ENCODE measurements around the gene OPN1MW2. TPM values are rescaled to one million over a fixed set of nuclear protein-coding genes. Genes with fewer than 3 reads are reported as not detected.
"Not testable (repeated sequence)": the region's sequence is repeated elsewhere in the genome, so short reads cannot be mapped to it uniquely, and the experiment has no call there.

OPN1MW2 gene
- not detected for total RNA-seq

- POLR2A ChIA-PET: not testable (repeated sequence)
Observed at GRCh38 chrX:154219456-154219855, at the start of gene OPN1MW2. OPN1MW2 (plus strand) TSS chrX:154219756; CDS start chrX:154219816, 60 bp downstream.

GRCh38 chrX:154172535-154172943, 47.0 kb upstream of the OPN1MW2 start:
- CTCF ChIA-PET, POLR2A ChIA-PET: not testable (repeated sequence)

More at GRCh38 chrX:154219456-154219855, at the start of gene OPN1MW2:
- CTCF ChIA-PET: not testable (repeated sequence)

GRCh38 chrX:154174356-154174755, 45.2 kb upstream of the OPN1MW2 start:
- POLR2A ChIA-PET, CTCF ChIA-PET: not testable (repeated sequence)

- CTCF ChIA-PET, POLR2A ChIA-PET: not testable (repeated sequence)
Observed at GRCh38 chrX:154182296-154182695, 37.3 kb upstream of the OPN1MW2 start, which contains the start of gene OPN1MW. OPN1MW (plus strand) TSS chrX:154182596; CDS start chrX:154182678, 82 bp downstream.

GRCh38 chrX:154183794-154184193, 35.8 kb upstream of the OPN1MW2 start:
- POLR2A ChIA-PET, CTCF ChIA-PET: not testable (repeated sequence)

- CTCF ChIA-PET, POLR2A ChIA-PET: not testable (repeated sequence)
Observed at GRCh38 chrX:154192846-154193245, 26.7 kb upstream of the OPN1MW2 start.

GRCh38 chrX:154194316-154194715, 25.2 kb upstream of the OPN1MW2 start:
- CTCF ChIA-PET, POLR2A ChIA-PET: not testable (repeated sequence)

- CTCF ChIA-PET, POLR2A ChIA-PET: not testable (repeated sequence)
Observed at GRCh38 chrX:154196466-154196865, 23.1 kb upstream of the OPN1MW2 start.

GRCh38 chrX:154209670-154210418, 9.7 kb upstream of the OPN1MW2 start:
- CTCF ChIA-PET: not testable (repeated sequence)
- POLR2A ChIA-PET: interaction anchor here (0.6 kb wide), 1 partner anchor 666 kb away, joined by 5 read pairs; no protein-coding TSS in a partner anchor

- POLR2A ChIA-PET, CTCF ChIA-PET: not testable (repeated sequence)
Observed at GRCh38 chrX:154211057-154211456, 8.5 kb upstream of the OPN1MW2 start.

- POLR2A ChIA-PET, CTCF ChIA-PET: not testable (repeated sequence)
Observed at GRCh38 chrX:154211499-154211898, 8.1 kb upstream of the OPN1MW2 start.

- POLR2A ChIA-PET, CTCF ChIA-PET: not testable (repeated sequence)
Observed at GRCh38 chrX:154225292-154225691, 5.7 kb downstream of the OPN1MW2 start.

- POLR2A ChIA-PET, CTCF ChIA-PET: not testable (repeated sequence)
Observed at GRCh38 chrX:154226706-154227105, 7.2 kb downstream of the OPN1MW2 start.

- CTCF ChIA-PET, POLR2A ChIA-PET: not testable (repeated sequence)
Observed at GRCh38 chrX:154231443-154231842, 11.9 kb downstream of the OPN1MW2 start.

GRCh38 chrX:154233620-154234019, 14.1 kb downstream of the OPN1MW2 start:
- POLR2A ChIA-PET, CTCF ChIA-PET: not testable (repeated sequence)

- POLR2A ChIA-PET, CTCF ChIA-PET: not testable (repeated sequence)
Observed at GRCh38 chrX:154238939-154239559, 19.5 kb downstream of the OPN1MW2 start.

- CTCF ChIA-PET, POLR2A ChIA-PET: not testable (repeated sequence)
Observed at GRCh38 chrX:154239982-154240503, 20.5 kb downstream of the OPN1MW2 start.

GRCh38 chrX:154247377-154248045, 28.0 kb downstream of the OPN1MW2 start:
- CTCF ChIA-PET, POLR2A ChIA-PET: not testable (repeated sequence)

- CTCF ChIA-PET, POLR2A ChIA-PET: not testable (repeated sequence)
Observed at GRCh38 chrX:154248076-154248475, 28.5 kb downstream of the OPN1MW2 start.

GRCh38 chrX:154257282-154257681, 37.7 kb downstream of the OPN1MW2 start, which contains the start of gene OPN1MW3:
OPN1MW3 (plus strand) TSS chrX:154257582; CDS start chrX:154257620, 38 bp downstream.
- POLR2A ChIA-PET, CTCF ChIA-PET: not testable (repeated sequence)

GRCh38 chrX:154258711-154259110, 39.2 kb downstream of the OPN1MW2 start:
- CTCF ChIA-PET, POLR2A ChIA-PET: not testable (repeated sequence)
